Loucy (cell line): ENCODE results near the gene GABRA1.

Source experiments
- H2AFZ ChIP-seq: fragments of 200-600 bp; sonication (generic); 2 replicates; pipeline ENCODE4 v1.6.0; 2016; ENCODE audit warnings: antibody characterized with exemption, mild to moderate bottlenecking, low read length, moderate library complexity
- H3F3A ChIP-seq: fragments of 200-600 bp; 2 replicates; pipeline ENCODE4 v1.6.0; 2016; ENCODE audit warnings: antibody characterized with exemption, low read depth, mild to moderate bottlenecking
- H3K27me3 ChIP-seq: fragments of 200-600 bp; sonication (generic); 2 replicates; pipeline ENCODE4 v1.6.1; 2014; ENCODE audit warnings: low read length, mild to moderate bottlenecking; ENCODE audit not compliant: insufficient read depth, poor library complexity, severe bottlenecking
- H3K36me3 ChIP-seq: fragments of 200-600 bp; sonication (generic); 2 replicates; pipeline ENCODE4 v1.6.1; 2016; ENCODE audit warnings: low read length; ENCODE audit not compliant: insufficient read depth
- H3K4me1 ChIP-seq: fragments of 200-600 bp; sonication (generic); 2 replicates; pipeline ENCODE4 v1.5.1; 2014; ENCODE audit warnings: low read length, mild to moderate bottlenecking; ENCODE audit not compliant: insufficient read depth, poor library complexity, severe bottlenecking
- H3K4me2 ChIP-seq: fragments of 200-600 bp; sonication (generic); 2 replicates; pipeline ENCODE4 v1.6.0; 2014; ENCODE audit warnings: antibody characterized with exemption, low read length, low read depth, mild to moderate bottlenecking; ENCODE audit not compliant: poor library complexity, severe bottlenecking
- H3K4me3 ChIP-seq: fragments of 200-600 bp; sonication (generic); 2 replicates; pipeline ENCODE4 v1.5.1; 2014; ENCODE audit warnings: low read length, mild to moderate bottlenecking, mixed read lengths; ENCODE audit not compliant: poor library complexity, severe bottlenecking
- H3K79me2 ChIP-seq: fragments of 200-600 bp; sonication (generic); 2 replicates; pipeline ENCODE4 v1.6.1; 2014; ENCODE audit warnings: low read length; ENCODE audit not compliant: insufficient read depth
- H3K9ac ChIP-seq: fragments of 200-600 bp; sonication (generic); 2 replicates; pipeline ENCODE4 v1.6.0; 2014; ENCODE audit warnings: mild to moderate bottlenecking, low read depth, low read length, moderate library complexity; ENCODE audit not compliant: poor library complexity, severe bottlenecking
- H3K9me2 ChIP-seq: fragments of 200-600 bp; sonication (generic); replicated peaks from 2 replicates; pipeline ENCODE4 v1.6.1; 2016; ENCODE audit warnings: low read depth, low read length, mixed read lengths
- H3K9me3 ChIP-seq: fragments of 200-600 bp; sonication (generic); 2 replicates; pipeline ENCODE4 v1.6.1; 2014; ENCODE audit warnings: mild to moderate bottlenecking, antibody characterized with exemption, low read length, low read depth; ENCODE audit not compliant: insufficient read depth
- H4K20me1 ChIP-seq: fragments of 200-600 bp; sonication (generic); 2 replicates; pipeline ENCODE4 v1.6.0; 2014; ENCODE audit warnings: antibody characterized with exemption, low read length, mild to moderate bottlenecking; ENCODE audit not compliant: insufficient read depth, poor library complexity, severe bottlenecking
- CTCF ChIP-seq: fragments of 200-600 bp; sonication (generic); conservative IDR thresholded peaks from 2 replicates; pipeline ENCODE4 v1.5.1; 2014; ENCODE audit warnings: mild to moderate bottlenecking, antibody characterized with exemption, low read length
- EZH2phosphoT487 ChIP-seq: fragments of 200-600 bp; IDR thresholded peaks from 2 replicates; pipeline ENCODE4 v1.6.1; 2018; ENCODE audit warnings: antibody characterized with exemption, mild to moderate bottlenecking, moderate library complexity, borderline replicate concordance

The GABRA1 gene

GRCh38 chr5:161857358-161857757 lies 9.4 kb downstream of the GABRA1 start:
- Histone ChIP-seq H2AFZ (no peak overlapping the region), H3F3A (no peaks in the 10 kb centered on the region), H3K4me3 (no peak overlapping the region), H3K9ac (no peak overlapping the region), H3K27me3 (no peaks in the 10 kb centered on the region), H3K9me2 (no peaks in the 10 kb centered on the region), H3K4me1 (no peaks in the 10 kb centered on the region), H4K20me1 (no peaks in the 10 kb centered on the region), H3K9me3 (no peaks in the 10 kb centered on the region), H3K36me3 (no peaks in the 10 kb centered on the region), H3K79me2 (no peaks in the 10 kb centered on the region), H3K4me2 (no peak overlapping the region)
- TF ChIP-seq EZH2phosphoT487 (no peak), CTCF (no peak)

GRCh38 chr5:161863259-161863658 lies 15.3 kb downstream of the GABRA1 start:
- Histone ChIP-seq H3K27me3 (no peaks in the 10 kb centered on the region), H3K4me2 (no peak overlapping the region), H3K36me3 (no peaks in the 10 kb centered on the region), H2AFZ (no peak overlapping the region), H3K4me3 (no peak overlapping the region), H3F3A (no peaks in the 10 kb centered on the region), H3K9me2 (no peaks in the 10 kb centered on the region), H3K4me1 (no peaks in the 10 kb centered on the region), H3K79me2 (no peaks in the 10 kb centered on the region), H4K20me1 (no peaks in the 10 kb centered on the region), H3K9ac (no peak overlapping the region), H3K9me3 (no peaks in the 10 kb centered on the region)
- TF ChIP-seq CTCF (no peak), EZH2phosphoT487 (no peak)

- no peaks in the 10 kb centered on the region for H3K4me1 ChIP-seq
- no peak for TF ChIP-seq EZH2phosphoT487
- TF ChIP-seq CTCF: no peak
- no peaks in the 10 kb centered on the region for H3F3A ChIP-seq
- H3K79me2 ChIP-seq: no peaks in the 10 kb centered on the region
- H2AFZ ChIP-seq: no peak overlapping the region
- H3K9me3 ChIP-seq: no peaks in the 10 kb centered on the region
- no peak overlapping the region for H3K9ac ChIP-seq
- no peaks in the 10 kb centered on the region for H3K9me2 ChIP-seq
- no peak overlapping the region for H3K4me2 ChIP-seq
- H3K36me3 ChIP-seq: no peaks in the 10 kb centered on the region
- no peaks in the 10 kb centered on the region for H3K27me3 ChIP-seq
- no peaks in the 10 kb centered on the region for H4K20me1 ChIP-seq
- H3K4me3 ChIP-seq: no peak overlapping the region
Observed at GRCh38 chr5:161863811-161864210, 15.9 kb downstream of the GABRA1 start.
